Measurements from ENCODE around the gene NTN3. TPM values are rescaled to one million over a fixed set of nuclear protein-coding genes. Genes with fewer than 3 reads are reported as not detected.

The NTN3 gene
- total and polyA plus RNA-seq, 2 of the 8 experiments (the other 6 are each of a cell fraction or from before 2014, with no cell fraction given), result 0.30 to 0.34 TPM

DNA sequence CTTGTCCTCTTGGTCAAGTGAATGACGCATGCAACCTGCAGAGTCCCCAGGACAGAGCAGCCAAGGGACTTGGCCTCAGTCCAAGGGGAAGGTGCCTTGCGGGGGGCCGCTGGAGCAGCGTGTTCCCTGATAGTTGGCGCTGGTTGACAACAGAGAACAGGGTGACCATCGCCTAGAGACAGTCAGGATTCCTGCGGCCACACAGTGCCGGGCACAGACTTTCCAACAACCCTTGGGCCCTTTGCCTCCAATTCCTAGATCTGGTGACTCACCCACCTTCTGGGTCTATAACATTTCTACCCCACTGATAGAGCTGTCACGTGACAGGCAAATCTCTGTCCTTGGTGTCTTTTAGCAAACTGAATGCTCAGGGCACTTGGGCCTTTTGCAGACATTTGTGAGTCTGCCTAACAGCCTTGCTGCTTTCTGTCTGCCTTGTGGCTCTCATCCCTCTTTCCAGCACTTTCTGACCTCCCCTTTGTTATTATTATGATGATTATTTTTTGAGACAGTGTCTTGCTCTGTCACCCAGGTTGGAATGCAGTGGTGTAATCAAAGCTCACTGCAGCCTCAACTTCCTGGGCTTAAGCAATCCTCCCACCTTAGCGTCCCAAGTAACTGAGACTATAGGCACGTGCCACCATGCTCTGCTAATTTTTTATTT is 23.0 kb upstream of the NTN3 start (continued):
- TF ChIP-seq, protein P1, sequence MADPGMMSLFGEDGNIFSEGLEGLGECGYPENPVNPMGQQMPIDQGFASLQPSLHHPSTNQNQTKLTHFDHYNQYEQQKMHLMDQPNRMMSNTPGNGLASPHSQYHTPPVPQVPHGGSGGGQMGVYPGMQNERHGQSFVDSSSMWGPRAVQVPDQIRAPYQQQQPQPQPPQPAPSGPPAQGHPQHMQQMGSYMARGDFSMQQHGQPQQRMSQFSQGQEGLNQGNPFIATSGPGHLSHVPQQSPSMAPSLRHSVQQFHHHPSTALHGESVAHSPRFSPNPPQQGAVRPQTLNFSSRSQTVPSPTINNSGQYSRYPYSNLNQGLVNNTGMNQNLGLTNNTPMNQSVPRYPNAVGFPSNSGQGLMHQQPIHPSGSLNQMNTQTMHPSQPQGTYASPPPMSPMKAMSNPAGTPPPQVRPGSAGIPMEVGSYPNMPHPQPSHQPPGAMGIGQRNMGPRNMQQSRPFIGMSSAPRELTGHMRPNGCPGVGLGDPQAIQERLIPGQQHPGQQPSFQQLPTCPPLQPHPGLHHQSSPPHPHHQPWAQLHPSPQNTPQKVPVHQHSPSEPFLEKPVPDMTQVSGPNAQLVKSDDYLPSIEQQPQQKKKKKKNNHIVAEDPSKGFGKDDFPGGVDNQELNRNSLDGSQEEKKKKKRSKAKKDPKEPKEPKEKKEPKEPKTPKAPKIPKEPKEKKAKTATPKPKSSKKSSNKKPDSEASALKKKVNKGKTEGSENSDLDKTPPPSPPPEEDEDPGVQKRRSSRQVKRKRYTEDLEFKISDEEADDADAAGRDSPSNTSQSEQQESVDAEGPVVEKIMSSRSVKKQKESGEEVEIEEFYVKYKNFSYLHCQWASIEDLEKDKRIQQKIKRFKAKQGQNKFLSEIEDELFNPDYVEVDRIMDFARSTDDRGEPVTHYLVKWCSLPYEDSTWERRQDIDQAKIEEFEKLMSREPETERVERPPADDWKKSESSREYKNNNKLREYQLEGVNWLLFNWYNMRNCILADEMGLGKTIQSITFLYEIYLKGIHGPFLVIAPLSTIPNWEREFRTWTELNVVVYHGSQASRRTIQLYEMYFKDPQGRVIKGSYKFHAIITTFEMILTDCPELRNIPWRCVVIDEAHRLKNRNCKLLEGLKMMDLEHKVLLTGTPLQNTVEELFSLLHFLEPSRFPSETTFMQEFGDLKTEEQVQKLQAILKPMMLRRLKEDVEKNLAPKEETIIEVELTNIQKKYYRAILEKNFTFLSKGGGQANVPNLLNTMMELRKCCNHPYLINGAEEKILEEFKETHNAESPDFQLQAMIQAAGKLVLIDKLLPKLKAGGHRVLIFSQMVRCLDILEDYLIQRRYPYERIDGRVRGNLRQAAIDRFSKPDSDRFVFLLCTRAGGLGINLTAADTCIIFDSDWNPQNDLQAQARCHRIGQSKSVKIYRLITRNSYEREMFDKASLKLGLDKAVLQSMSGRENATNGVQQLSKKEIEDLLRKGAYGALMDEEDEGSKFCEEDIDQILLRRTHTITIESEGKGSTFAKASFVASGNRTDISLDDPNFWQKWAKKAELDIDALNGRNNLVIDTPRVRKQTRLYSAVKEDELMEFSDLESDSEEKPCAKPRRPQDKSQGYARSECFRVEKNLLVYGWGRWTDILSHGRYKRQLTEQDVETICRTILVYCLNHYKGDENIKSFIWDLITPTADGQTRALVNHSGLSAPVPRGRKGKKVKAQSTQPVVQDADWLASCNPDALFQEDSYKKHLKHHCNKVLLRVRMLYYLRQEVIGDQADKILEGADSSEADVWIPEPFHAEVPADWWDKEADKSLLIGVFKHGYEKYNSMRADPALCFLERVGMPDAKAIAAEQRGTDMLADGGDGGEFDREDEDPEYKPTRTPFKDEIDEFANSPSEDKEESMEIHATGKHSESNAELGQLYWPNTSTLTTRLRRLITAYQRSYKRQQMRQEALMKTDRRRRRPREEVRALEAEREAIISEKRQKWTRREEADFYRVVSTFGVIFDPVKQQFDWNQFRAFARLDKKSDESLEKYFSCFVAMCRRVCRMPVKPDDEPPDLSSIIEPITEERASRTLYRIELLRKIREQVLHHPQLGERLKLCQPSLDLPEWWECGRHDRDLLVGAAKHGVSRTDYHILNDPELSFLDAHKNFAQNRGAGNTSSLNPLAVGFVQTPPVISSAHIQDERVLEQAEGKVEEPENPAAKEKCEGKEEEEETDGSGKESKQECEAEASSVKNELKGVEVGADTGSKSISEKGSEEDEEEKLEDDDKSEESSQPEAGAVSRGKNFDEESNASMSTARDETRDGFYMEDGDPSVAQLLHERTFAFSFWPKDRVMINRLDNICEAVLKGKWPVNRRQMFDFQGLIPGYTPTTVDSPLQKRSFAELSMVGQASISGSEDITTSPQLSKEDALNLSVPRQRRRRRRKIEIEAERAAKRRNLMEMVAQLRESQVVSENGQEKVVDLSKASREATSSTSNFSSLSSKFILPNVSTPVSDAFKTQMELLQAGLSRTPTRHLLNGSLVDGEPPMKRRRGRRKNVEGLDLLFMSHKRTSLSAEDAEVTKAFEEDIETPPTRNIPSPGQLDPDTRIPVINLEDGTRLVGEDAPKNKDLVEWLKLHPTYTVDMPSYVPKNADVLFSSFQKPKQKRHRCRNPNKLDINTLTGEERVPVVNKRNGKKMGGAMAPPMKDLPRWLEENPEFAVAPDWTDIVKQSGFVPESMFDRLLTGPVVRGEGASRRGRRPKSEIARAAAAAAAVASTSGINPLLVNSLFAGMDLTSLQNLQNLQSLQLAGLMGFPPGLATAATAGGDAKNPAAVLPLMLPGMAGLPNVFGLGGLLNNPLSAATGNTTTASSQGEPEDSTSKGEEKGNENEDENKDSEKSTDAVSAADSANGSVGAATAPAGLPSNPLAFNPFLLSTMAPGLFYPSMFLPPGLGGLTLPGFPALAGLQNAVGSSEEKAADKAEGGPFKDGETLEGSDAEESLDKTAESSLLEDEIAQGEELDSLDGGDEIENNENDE (IDR thresholded peaks at IDR 0.05; ENCODE audit: insufficient replicate concordance, low read length), result no peak
- no peak for TF ChIP-seq POLR2AphosphoS5 (IDR thresholded peaks at IDR 0.05; ENCODE audit: low read depth, low read length)
- TF ChIP-seq MAFK (IDR thresholded peaks at IDR 0.05; ENCODE audit: low read depth, low read length), result no peak
- TF ChIP-seq SIX5 (IDR thresholded peaks at IDR 0.05; ENCODE audit: low read depth, low read length), result no peak
- no peak for TF ChIP-seq RNF2 (IDR thresholded peaks at IDR 0.05; ENCODE audit: borderline replicate concordance, low read depth, low read length, missing control alignments, poor library complexity, severe bottlenecking)
- no peak for TF ChIP-seq HDAC6 (IDR thresholded peaks at IDR 0.05; ENCODE audit: low read depth, low read length)
- no peak for TF ChIP-seq ASH2L (IDR thresholded peaks at IDR 0.05; ENCODE audit: low read length)
